Measurements from ENCODE around the gene PITPNC1.
"Not testable (repeated sequence)": the region's sequence is repeated elsewhere in the genome, so short reads cannot be mapped to it uniquely, and the experiment has no call there.

The PITPNC1 gene

GRCh38 chr17:67651218-67651579 is 274.1 kb downstream of the PITPNC1 start:
- DNase-seq (ENCODE audit: low spot score) = not testable (repeated sequence)

DNA sequence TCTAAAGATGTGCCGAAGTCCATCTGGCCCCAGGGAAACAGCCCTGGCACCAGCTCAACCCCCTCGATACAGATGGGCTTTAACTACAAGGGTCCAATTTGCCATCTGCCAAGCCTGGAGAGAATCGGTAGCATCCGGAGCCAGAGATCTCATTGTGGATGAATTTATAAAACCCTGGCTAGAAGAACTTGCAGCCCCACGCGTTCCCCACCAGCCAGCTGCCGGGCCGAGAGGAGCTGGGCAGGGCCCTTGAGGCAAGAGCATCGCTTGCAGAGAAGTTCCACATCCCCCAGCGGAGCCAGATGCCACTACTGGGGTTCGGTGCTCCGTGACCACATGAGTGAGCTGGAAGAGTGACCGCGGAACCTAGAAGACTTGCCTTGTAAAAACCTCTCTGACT is 275.4 kb downstream of the PITPNC1 start:
- DNase-seq (ENCODE audit: low spot score) = no peak

GRCh38 chr17:67655478-67656148 is 278.5 kb downstream of the PITPNC1 start:
- no peak for DNase-seq (ENCODE audit: low spot score)

GRCh38 chr17:67656494-67657203 is 279.6 kb downstream of the PITPNC1 start:
- no peak for DNase-seq (ENCODE audit: low spot score)

GRCh38 chr17:67657596-67657995 is 280.5 kb downstream of the PITPNC1 start:
- DNase-seq (ENCODE audit: low spot score) = no peak

GRCh38 chr17:67658265-67658664 is 281.2 kb downstream of the PITPNC1 start:
- DNase-seq (ENCODE audit: low spot score) = no peak

- DNase-seq (ENCODE audit: low spot score) = no peak
Observed at GRCh38 chr17:67659028-67659427, 281.9 kb downstream of the PITPNC1 start.

DNA sequence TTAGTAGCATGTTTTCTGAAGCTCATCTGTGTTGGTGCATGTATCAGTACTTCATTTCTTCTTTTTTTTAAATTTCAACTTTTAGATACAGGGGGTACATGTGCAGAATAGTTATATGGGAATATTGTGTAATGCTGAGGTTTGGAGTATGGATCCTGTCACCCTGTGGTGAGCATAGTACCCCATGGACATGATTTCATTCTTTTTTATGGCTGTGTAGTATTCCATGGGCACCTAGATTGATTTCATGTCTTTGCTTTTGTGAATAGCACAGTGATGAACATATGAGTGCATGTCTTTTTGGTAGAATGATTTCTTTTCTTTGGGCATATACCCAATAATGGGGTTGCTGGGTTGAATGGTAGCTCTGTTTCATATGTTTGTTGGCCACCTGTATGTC is 285.6 kb downstream of the PITPNC1 start:
- DNase-seq (ENCODE audit: low spot score) = no peak

DNA sequence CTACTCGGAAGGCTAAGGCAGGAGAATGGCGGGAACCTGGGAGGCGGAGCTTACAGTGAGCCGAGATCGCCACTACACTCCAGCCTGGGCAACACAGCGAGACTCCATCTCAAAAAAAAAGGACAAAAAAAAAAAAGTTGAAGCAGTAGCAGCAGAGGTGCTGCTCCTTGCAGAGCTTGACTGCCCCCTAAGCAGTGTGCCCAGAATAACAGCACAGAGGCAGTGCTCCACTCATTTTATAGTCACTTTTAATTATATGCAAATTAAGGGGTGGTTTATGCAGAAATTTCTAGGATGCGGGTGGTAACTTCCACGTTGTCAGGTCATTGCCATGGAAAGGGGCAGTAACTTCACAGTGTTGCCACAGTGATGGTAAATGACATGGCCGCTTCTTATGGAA is 286.4 kb downstream of the PITPNC1 start:
- DNase-seq (ENCODE audit: low spot score) = no peak

DNA sequence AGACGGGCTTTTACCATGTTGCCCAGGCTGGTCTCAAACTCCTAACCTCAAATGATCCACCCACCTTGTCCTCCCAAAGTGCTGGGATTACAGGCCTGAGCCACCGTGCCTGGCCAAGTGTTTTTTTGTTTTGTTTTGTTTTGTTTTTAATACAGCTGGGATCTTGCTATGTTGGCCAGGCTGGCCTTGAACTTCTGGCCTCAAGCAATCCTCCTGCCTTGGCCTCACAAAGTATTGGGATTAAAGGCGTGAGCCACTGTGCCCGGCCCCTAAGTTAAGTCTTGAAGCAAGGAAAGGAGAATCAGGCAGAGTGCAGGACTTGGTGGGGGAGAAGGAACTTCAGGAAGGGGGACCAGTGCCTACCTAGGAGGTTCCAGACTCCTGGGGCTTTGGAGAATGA is 288.9 kb downstream of the PITPNC1 start:
- DNase-seq (ENCODE audit: low spot score) = no peak

- DNase-seq (ENCODE audit: low spot score) = no peak
Observed at GRCh38 chr17:67666710-67667109, 289.6 kb downstream of the PITPNC1 start.

GRCh38 chr17:67671493-67671892 is 294.4 kb downstream of the PITPNC1 start:
- no peak for DNase-seq (ENCODE audit: low spot score)

GRCh38 chr17:67672592-67673335 is 295.7 kb downstream of the PITPNC1 start:
- DNase-seq (ENCODE audit: low spot score) = no peak

DNA sequence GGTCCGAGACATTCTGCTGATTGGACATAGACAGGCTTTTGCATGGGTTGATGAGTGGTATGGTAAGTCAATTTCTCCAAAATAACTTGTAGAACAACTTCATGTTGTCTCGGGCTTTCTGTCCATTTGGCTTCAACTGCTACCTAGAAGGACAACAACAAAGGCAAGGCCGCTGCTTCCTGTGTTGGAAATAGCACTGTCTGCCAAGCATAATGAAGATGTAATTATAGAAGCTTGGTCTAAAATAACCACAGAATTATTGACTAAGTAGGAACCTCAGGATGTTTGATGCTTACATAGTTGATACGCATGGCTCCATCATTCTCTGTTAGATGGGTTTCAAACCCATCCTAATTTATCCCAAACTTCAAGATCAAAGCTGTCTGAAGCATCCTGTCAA is 298.4 kb downstream of the PITPNC1 start:
- DNase-seq (ENCODE audit: low spot score) = no peak

DNA sequence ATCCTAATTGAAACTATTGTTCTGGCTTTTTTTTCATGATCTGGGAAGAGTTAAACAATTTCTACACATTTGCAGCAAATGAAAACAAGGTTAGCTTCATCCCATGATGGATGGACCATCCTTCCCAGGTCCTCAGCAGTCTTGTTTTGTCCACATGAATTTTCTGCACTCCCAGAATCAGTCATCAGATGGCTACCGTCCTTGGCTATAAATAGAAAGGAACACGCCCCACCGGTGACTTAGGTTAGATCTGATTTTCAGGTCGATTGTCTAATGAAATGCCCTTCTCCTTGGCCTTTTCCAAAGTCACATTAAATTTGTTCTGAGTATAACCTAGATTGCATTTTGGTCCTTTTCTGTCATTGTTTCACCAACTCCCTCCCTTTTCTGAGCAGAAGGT is 299.2 kb downstream of the PITPNC1 start:
- DNase-seq (ENCODE audit: low spot score) = no peak

DNA sequence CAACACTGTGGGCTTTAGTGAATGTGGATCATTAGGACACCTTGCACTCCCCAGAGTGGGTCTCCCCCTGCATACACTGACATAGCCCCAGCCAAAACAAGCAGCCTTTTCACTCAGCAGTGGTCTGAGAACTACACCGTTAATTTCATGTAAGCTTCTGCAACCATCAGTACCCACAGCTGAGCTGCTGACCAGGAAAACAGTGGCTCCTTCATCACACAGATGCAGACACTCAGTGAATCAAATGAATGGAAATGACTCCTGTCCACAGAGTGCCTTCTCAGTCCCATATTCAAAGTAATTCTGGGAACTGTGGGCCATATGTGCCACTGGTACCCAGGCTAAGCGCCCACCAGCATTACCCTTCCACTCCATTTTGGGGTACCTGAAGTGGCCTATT is 301.3 kb downstream of the PITPNC1 start:
- DNase-seq (ENCODE audit: low spot score) = no peak

DNA sequence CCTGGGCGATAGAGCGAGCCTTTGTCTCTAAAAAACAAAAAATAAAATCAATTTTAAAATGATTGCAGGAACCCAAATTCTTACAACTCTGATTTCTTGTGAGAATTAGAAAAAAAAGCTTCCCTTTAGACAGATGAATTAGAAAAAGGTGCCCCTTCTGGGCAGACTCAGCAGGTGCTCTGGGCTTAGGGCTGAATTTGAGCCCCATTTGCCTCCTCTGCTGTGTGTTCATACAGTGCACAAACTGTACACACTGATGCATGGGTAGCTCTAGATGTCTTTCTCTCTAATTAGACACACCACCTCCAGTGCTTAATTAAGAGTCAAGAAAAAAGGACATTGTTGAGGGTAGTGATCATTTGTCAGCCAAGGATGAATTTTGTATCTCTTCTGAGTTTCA is 302.1 kb downstream of the PITPNC1 start:
- no peak for DNase-seq (ENCODE audit: low spot score)

DNA sequence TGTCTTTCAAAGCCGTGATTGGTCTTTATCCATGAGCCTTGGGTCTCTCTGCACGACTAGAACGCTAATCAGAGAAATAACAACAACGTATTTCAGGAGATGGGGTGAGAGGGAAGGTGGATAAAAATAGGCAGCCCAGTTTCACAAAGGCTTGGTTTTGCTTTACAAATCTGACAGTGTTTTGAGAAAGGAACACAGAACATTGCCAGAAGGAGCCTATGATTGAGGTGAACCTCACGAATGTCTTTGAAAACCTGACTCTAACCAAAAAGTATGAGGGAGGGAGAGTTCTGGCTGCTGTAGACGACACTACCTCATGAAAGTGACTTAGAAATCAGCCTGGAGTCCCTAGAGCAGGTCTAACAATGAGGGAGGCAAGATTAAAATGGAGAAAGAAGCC is 302.6 kb downstream of the PITPNC1 start:
- no peak for DNase-seq (ENCODE audit: low spot score)

DNA sequence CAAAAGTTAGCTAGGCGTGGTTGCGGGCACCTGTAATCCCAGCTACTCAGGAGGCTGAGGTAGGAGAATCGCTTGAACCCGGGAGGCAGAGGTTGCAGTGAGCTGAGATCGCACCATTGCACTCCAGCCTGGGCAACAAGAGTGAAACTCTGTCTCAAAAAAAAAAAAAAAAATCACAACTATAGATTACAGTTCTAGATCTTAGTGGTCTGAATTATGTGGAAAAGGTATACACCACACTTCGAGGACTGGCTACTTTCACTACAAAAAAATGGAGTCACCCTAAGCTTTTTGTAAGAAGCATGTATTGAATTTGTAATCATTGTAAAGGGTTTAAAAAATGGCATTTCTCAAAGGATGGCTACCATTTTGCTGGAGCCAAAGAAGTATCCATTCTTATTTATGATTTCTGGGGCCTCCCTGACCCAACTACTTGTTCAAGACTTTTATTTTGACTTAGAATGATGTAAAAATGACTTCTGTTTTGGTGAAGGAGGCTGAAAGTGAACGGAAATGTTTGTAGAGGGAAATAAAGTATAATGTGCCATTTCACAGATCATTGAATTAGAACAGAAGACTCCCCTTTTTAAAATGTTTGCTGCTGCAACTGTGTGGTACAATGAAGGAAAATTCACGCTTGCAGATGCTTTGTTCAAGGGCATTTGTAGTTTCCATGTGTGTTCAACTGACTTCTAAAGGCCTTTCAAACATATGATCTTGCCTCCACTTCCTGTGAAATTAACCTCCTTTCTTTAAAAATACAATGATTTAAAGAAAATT is 303.6 kb downstream of the PITPNC1 start:
- no peak for DNase-seq (ENCODE audit: low spot score)

GRCh38 chr17:67682196-67682595 is 305.1 kb downstream of the PITPNC1 start:
- DNase-seq (ENCODE audit: low spot score) = no peak

DNA sequence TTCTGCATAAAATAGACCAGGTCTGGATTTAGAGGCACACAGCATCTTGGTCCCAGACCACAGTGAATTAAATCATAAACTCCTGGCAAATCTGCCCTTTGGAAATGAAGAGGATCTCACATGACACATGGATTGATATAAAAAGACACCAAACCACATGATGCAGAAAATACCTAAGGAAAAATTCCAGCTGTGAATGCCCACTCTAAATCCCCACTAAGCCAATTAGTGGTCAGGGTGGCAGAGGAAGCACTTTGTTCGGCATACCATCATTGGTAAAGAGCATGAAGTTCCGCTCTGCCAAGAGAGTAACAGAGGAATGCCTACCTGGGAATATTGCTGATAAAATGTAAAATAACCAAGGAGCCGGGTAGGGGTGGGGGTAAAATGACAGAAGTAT is 308.3 kb downstream of the PITPNC1 start:
- DNase-seq (ENCODE audit: low spot score) = no peak

DNA sequence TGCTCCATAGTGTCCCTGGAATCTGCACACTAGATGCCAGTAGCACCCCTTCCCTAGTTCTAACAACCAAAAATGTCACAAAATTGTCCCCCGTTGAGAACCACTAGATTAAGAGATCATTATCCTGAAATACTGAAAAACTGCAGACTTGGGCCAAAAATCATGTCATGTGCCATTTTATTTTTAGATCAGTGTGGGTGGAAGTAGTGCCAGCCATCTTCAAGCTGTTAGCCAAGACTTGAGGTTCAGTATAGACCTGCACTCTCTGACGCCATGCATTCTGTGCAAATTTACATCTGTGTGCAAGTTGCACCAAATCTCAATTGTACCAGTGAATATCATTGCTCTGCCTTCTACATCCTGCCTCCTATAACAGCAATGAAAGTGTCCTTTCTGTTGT is 309.2 kb downstream of the PITPNC1 start:
- DNase-seq (ENCODE audit: low spot score) = no peak
